ENCODE data around the gene MYLK. TPM values are rescaled to one million over a fixed set of nuclear protein-coding genes. Genes with fewer than 3 reads are reported as not detected.

Gene MYLK
- total RNA-seq, 2 donors from 2014 or later, result 4.7 to 6.6 TPM

DNA sequence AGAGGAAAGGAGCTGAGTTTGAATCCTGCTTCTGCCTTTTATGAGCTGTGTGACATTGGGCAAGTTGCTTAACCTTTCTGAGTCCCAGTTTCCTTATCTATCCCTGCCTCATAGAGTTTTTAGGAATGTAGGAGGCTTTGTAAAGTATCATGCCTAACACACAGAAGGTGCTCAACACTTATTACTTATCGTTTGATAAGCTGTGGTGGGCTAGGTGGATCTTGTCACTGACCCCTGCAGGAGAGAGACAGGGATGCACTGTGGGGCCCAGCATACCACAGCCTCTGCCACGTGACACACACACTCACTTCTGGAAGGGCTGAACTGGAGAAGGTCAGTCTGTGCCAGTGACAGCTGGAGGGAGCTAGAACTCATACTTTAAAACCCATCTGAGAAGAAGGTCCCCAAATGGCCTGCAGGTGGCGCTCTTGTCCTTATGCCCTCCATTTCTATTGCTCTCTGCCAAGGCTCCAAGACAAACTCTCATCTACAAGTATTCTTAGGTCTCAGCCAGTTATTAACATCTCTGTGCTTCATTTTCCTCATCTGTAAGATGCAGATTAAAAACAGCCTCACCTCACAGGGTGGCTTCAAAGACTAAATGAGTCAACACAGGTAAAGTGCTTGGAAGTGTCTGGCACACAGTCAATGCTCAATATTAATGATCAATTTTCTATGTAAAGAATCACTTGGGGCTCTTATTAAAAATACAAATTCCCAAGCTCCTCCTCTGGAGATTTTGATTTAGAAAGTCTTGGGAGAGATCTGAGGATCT, 241.8 kb downstream of the MYLK start:
- no peaks in the 10 kb centered on the region for H3K27me3 Mint-ChIP-seq (ENCODE audit: insufficient read depth)
- no peaks in the 10 kb centered on the region for H3K9me3 Mint-ChIP-seq
- no peaks in the 10 kb centered on the region for H3K27me3 ChIP-seq (ENCODE audit: control insufficient read depth, insufficient read depth, low read length, poor library complexity, severe bottlenecking)
- peak overlapping the region; percentile 24 for H3K27ac Mint-ChIP-seq
- no peaks in the 10 kb centered on the region for H3K36me3 Mint-ChIP-seq (ENCODE audit: low read depth)
- TF ChIP-seq, protein P1, sequence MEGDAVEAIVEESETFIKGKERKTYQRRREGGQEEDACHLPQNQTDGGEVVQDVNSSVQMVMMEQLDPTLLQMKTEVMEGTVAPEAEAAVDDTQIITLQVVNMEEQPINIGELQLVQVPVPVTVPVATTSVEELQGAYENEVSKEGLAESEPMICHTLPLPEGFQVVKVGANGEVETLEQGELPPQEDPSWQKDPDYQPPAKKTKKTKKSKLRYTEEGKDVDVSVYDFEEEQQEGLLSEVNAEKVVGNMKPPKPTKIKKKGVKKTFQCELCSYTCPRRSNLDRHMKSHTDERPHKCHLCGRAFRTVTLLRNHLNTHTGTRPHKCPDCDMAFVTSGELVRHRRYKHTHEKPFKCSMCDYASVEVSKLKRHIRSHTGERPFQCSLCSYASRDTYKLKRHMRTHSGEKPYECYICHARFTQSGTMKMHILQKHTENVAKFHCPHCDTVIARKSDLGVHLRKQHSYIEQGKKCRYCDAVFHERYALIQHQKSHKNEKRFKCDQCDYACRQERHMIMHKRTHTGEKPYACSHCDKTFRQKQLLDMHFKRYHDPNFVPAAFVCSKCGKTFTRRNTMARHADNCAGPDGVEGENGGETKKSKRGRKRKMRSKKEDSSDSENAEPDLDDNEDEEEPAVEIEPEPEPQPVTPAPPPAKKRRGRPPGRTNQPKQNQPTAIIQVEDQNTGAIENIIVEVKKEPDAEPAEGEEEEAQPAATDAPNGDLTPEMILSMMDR (conservative IDR thresholded peaks at IDR 0.05), result peak; percentile 97
- H3K4me1 Mint-ChIP-seq, result peaks cover 13% of the 10 kb centered on the region
- H3K4me3 ChIP-seq (ENCODE audit: low read length), result no peak overlapping the region
- no peaks in the 10 kb centered on the region for H3K9me3 ChIP-seq (ENCODE audit: control insufficient read depth, low read length)
- 42 to 100% methylated on average over 1 to 3 of the region's 3 CpGs for WGBS, 2 experiments (ENCODE audit: insufficient coverage in 1 of 2, insufficient read length in 1 of 2)
- no peaks in the 10 kb centered on the region for H3K4me1 ChIP-seq (ENCODE audit: control insufficient read depth, insufficient read depth, low read length)
- H3K27ac ChIP-seq (ENCODE audit: low read depth, low read length), result no peak overlapping the region
- no peak overlapping the region for H3K9ac ChIP-seq (ENCODE audit: extremely low read depth, low read length, poor library complexity, severe bottlenecking)
- no peak overlapping the region for H3K4me3 Mint-ChIP-seq
- DNase-seq, result peak; percentile 97
- H3K36me3 ChIP-seq (ENCODE audit: control insufficient read depth, insufficient read depth, low read length), result no peaks in the 10 kb centered on the region

DNA sequence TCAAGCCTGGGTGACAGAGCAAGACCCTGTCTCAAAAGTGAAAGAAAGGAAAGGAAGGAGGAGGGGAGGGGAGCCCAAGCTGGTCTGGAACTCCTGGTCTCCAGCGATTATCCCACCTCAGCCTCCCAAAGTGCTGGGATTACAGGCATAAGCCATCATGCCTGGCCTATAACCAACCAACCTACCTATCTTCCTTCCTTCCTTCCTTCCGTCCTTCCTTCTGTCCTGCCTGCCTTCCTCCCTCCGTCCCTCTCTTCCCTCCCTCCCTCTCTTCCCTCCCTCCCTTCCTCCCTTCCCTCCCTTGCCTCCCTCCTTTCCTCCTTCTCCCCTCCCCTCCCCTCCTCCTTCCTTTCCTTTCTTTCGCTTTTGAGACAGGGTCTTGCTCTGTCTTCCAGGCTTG, 242.6 kb downstream of the MYLK start:
- Mint-ChIP-seq H3K27ac (no peak overlapping the region), H3K9me3 (no peaks in the 10 kb centered on the region), H3K4me1 (peaks cover 21% of the 10 kb centered on the region), H3K36me3 (ENCODE audit: low read depth) (no peaks in the 10 kb centered on the region), H3K27me3 (ENCODE audit: insufficient read depth) (no peaks in the 10 kb centered on the region), H3K4me3 (no peak overlapping the region)
- H3K9me3 ChIP-seq (ENCODE audit: control insufficient read depth, low read length), result no peaks in the 10 kb centered on the region
- WGBS, 2 experiments (ENCODE audit: insufficient coverage in 1 of 2, insufficient read length in 1 of 2), result 88 to 94% methylated on average over 2 to 4 of the region's 4 CpGs
- H3K4me3 ChIP-seq (ENCODE audit: low read length), result no peak overlapping the region
- H3K36me3 ChIP-seq (ENCODE audit: control insufficient read depth, insufficient read depth, low read length), result no peaks in the 10 kb centered on the region
- no peak for DNase-seq
- H3K4me1 ChIP-seq (ENCODE audit: control insufficient read depth, insufficient read depth, low read length), result peaks cover 8% of the 10 kb centered on the region
- TF ChIP-seq, protein P1 (conservative IDR thresholded peaks at IDR 0.05), result no peak
- no peaks in the 10 kb centered on the region for H3K27me3 ChIP-seq (ENCODE audit: control insufficient read depth, insufficient read depth, low read length, poor library complexity, severe bottlenecking)
- H3K9ac ChIP-seq (ENCODE audit: extremely low read depth, low read length, poor library complexity, severe bottlenecking), result no peak overlapping the region
- no peak overlapping the region for H3K27ac ChIP-seq (ENCODE audit: low read depth, low read length)

DNA sequence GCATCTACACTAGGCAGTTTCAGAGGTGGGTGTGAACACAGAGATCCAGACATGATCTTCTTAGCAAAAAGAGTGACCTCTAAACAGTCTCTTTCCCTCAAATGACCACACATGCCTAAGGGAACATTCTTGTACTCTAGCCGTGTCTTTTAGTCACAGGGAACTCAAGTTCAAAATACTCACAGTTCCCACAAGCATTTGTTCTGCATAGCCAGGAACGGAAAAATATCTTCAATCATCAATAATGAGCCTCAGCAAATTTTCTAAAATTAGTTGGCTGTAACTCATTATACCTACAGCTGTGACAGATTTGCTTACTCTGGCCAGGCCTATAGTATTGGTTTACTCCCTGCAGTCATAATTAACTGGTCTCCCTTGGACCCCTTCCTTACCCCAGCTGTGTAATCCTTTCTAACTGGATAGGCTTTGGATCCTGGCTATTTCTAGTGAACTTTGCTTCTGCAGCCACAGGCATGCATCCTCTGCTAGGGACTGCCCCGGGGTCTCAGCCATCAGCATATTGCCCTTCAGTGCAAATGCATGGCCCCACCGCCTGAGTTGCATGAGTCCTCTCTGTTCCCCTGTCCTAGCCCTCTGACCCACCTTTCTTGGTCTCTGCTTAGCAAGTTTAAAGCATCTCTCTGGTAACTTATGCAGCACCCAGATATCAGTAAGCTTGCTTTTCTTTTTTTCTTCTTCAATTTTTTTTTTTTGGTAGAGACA, 243.2 kb downstream of the MYLK start:
- Histone ChIP-seq H3K4me3 (ENCODE audit: low read length) (no peak overlapping the region), H3K9ac (ENCODE audit: extremely low read depth, low read length, poor library complexity, severe bottlenecking) (no peak overlapping the region), H3K36me3 (ENCODE audit: control insufficient read depth, insufficient read depth, low read length) (no peaks in the 10 kb centered on the region), H3K27me3 (ENCODE audit: control insufficient read depth, insufficient read depth, low read length, poor library complexity, severe bottlenecking) (no peaks in the 10 kb centered on the region), H3K27ac (ENCODE audit: low read depth, low read length) (no peak overlapping the region), H3K4me1 (ENCODE audit: control insufficient read depth, insufficient read depth, low read length) (peaks cover 8% of the 10 kb centered on the region), H3K9me3 (ENCODE audit: control insufficient read depth, low read length) (no peaks in the 10 kb centered on the region)
- TF ChIP-seq, protein P1 (conservative IDR thresholded peaks at IDR 0.05), result no peak
- no peak for DNase-seq
- no peak overlapping the region for H3K27ac Mint-ChIP-seq
- H3K9me3 Mint-ChIP-seq, result no peaks in the 10 kb centered on the region
- H3K27me3 Mint-ChIP-seq (ENCODE audit: insufficient read depth), result no peaks in the 10 kb centered on the region
- no peaks in the 10 kb centered on the region for H3K36me3 Mint-ChIP-seq (ENCODE audit: low read depth)
- 83 to 84% methylated on average over 4 of the region's 4 CpGs for WGBS, 2 experiments (ENCODE audit: insufficient coverage in 1 of 2, insufficient read length in 1 of 2)
- H3K4me3 Mint-ChIP-seq, result no peak overlapping the region
- peaks cover 24% of the 10 kb centered on the region for H3K4me1 Mint-ChIP-seq

All from endodermal cell (in vitro differentiated cells).